HG02759 (cell line): ENCODE measurements around the gene MCRIP2.

Experiments
- ATAC-seq: cut with Tn5 transposase; IDR thresholded peaks from one replicate; pipeline ENCODE4 v1.9.1; 2021; ENCODE audit warnings: mild to moderate bottlenecking, moderate library complexity; ENCODE audit not compliant: unreplicated experiment

MCRIP2 gene

GRCh38 chr16:616733-617586 is 24.7 kb upstream of the MCRIP2 start:
- ATAC-seq: no peak

GRCh38 chr16:617855-618254 is 23.8 kb upstream of the MCRIP2 start:
- ATAC-seq: no peak

GRCh38 chr16:619476-620100 is 22.0 kb upstream of the MCRIP2 start:
- no peak for ATAC-seq

- ATAC-seq: no peak
Measured at GRCh38 chr16:620700-621525, 20.7 kb upstream of the MCRIP2 start.

- ATAC-seq: no peak
Measured at GRCh38 chr16:621526-622105, 20.0 kb upstream of the MCRIP2 start.

DNA sequence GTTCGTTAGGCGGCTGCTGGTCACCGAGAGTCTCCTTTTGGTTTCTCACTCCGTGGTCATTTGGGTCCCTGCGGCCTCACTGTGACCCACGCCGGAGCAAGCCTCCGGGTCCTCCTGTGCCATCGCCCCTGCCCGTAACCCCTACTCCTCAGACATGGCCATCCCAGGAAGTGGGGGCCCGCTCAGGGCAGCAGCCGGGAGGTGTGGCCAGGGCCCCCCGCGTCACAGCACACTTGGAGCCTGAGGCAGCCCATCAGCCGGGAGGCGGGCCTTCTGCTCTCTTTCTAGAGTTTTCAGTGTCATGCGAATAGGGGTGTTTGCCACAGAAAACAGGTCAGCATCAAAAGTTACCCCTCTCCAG is 18.7 kb upstream of the MCRIP2 start:
- ATAC-seq: no peak

GRCh38 chr16:624526-625070 is 17.0 kb upstream of the MCRIP2 start:
- ATAC-seq: no peak

DNA sequence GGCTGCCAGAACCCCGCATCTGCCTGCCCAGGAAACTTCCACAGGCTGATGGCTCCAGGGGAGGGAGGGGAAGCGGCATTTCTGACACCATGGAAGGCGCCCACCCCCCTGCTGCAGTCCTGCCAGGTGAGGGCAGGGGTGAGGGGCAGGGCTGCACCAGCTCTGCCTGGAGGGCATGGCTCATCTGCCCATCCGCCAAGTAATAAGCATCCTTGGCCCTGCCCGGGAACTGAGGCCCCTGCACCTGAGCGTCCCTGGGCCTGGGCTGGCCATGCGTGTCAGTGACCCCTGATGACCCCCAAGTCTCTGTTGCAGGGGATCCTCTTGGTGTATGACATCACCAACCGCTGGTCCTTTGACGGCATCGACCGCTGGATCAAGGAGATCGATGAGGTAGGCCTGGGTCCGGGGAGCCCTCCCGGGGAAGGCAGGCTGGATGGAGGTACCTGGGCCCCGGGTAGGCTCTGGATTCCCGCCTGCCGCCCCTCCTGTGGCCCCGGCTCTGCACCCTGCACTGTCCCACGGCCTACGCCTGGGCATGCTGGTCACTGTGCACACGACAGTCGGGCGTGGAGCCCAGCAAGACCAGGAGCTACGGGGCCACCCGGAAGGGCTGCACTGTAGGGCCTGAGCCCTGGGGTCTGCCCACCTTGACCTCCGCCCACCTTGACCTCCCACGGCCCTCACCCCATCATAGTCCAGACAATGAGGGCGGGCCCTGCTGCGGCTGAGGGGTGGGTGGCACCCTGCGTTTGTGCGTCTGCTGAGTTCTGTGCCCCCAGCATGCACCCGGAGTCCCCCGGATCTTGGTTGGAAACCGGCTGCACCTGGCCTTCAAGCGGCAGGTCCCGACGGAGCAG is 16.3 kb upstream of the MCRIP2 start:
- no peak for ATAC-seq

GRCh38 chr16:625977-626765 is 15.5 kb upstream of the MCRIP2 start:
- ATAC-seq: no peak

GRCh38 chr16:626787-627453 is 14.7 kb upstream of the MCRIP2 start:
- ATAC-seq: no peak

DNA sequence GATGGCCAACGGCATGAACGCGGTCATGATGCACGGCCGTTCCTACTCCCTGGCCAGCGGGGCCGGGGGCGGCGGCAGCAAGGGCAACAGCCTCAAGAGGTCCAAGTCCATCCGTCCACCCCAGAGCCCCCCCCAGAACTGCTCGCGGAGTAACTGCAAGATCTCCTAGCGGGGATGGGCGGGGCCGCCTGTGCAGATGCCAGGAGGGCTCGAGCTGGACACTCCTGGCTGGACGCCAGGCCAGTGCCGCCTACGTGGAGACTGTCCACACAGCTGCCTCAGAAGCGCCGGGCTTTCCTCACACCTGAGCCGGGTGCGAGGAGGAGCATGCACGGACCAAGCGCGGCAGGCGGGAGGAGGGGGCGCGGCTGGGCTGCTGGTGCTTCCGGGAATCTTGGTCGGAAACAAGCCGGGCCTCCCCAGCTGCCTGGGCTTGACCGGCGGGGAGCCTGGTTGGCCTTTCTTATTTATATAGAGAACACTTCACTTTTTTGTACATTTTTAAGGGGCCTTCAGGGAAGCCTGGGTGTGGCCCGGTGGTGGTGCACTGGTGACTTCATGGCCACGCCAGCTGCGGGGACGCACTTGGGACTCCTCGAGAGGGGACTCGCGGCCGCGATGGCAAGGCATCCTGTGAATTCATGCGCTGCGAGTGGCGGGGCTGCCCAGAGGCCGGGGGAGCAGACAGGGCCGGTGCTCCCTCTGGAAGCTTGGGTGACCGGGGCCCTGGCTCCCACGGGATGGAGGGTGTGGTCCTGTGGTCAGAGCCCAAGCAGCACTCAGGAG is 14.0 kb upstream of the MCRIP2 start:
- no peak for ATAC-seq

DNA sequence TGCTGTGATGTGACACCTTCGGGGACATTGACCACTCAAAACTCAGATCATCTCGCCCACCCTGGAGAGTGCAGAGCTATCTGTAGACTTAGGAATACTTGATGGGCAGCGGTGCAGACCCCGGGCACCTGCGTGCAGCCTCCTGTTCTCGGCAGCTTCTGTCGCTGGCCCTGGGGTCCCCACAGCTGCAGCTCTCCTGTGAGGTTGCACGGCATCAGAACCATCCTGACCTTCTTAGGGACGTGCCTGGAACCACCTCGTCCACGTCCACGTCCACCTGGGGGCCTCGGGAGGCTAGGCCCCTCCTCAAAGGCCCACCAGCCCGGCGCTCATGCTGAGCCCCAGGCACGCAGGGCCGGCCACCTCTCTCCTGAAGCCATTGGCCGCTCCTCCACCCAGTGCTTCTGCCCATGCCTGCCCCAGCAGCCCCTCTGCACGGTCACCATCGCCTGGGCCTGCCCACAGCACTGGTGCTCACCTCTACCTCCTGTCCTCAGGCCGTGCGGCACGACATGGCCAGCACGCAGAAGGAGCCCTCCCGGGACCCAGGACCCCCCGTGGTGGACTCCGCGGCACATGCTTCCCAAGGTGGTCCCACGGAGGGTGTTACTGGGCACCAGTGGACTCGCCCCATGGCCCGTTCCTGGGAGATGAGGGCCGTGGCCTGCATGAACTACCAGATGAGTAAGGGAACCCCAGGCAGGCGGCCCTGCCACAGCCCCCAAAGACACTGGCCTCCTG is 13.1 kb upstream of the MCRIP2 start:
- ATAC-seq: no peak

- ATAC-seq: no peak
Measured at GRCh38 chr16:629185-629832, 12.3 kb upstream of the MCRIP2 start.

- no peak for ATAC-seq
Measured at GRCh38 chr16:629833-630248, 11.8 kb upstream of the MCRIP2 start.

- no peak for ATAC-seq
Measured at GRCh38 chr16:630249-630814, 11.3 kb upstream of the MCRIP2 start.

DNA sequence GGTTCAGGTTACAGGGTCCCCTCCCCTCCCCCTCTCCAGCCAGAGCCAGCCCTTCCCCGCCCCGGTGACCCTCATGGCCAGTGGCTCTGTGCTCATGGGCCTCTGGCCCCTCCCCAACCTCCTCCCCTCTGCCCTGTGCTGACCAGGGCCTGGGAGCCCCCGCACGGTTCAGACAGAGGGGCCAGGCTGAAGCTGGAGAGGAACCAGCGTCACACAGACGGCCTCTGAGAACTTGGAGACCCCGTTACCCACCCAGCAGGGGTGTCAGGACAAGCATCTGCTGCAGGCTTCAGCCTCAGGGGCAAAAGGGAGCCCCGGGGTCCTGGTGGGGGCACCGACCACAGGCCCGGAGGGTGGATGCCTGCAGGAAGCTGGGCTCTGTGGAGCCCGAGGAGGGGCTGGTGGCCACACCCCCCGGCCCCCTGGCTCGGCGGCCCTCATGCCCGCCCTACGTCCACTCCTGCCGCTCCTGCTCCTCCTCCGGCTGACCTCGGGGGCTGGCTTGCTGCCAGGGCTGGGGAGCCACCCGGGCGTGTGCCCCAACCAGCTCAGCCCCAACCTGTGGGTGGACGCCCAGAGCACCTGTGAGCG is 10.7 kb upstream of the MCRIP2 start, which contains the start of gene WFIKKN1:
WFIKKN1 (plus strand) TSS at position 171 of the 591 bp plus-strand sequence; CDS start at position 440, 269 bp downstream.
- no peak for ATAC-seq
